Measurements from ENCODE around the gene EPB41L5.

EPB41L5 gene

GRCh38 chr2:120162716-120163115 is 149.8 kb downstream of the EPB41L5 start:
- no peak overlapping the region for H3K4me3 ChIP-seq (ENCODE audit: low read depth, low read length, poor library complexity, severe bottlenecking)
- no peaks in the 10 kb centered on the region for H3K79me2 ChIP-seq (ENCODE audit: insufficient read depth, low read length)
- H3K27ac ChIP-seq (ENCODE audit: low read depth, low read length, poor library complexity, severe bottlenecking) = no peak overlapping the region
- no peaks in the 10 kb centered on the region for H3K36me3 ChIP-seq (ENCODE audit: insufficient read depth, low read length)
- no peak overlapping the region for H3K9ac ChIP-seq (ENCODE audit: low read length)
- H3K4me2 ChIP-seq (ENCODE audit: low read length) = no peak overlapping the region
- TF ChIP-seq EZH2 (IDR thresholded peaks at IDR 0.05; ENCODE audit: borderline replicate concordance, low read length) = no peak
- TF ChIP-seq CTCF (IDR thresholded peaks at IDR 0.05; ENCODE audit: low read length) = no peak
- H2AFZ ChIP-seq (ENCODE audit: low read length) = no peak overlapping the region
- H4K20me1 ChIP-seq (ENCODE audit: insufficient read depth, low read length) = no peaks in the 10 kb centered on the region
- no peaks in the 10 kb centered on the region for H3K4me1 ChIP-seq (ENCODE audit: insufficient read depth, low read length, severe bottlenecking)
- H3F3A ChIP-seq (ENCODE audit: insufficient read depth, low read length) = no peaks in the 10 kb centered on the region
- no peaks in the 10 kb centered on the region for H3K9me2 ChIP-seq (ENCODE audit: low read depth, low read length)
- H3K9me3 ChIP-seq (ENCODE audit: low read length) = no peaks in the 10 kb centered on the region
- no peaks in the 10 kb centered on the region for H3K27me3 ChIP-seq (ENCODE audit: insufficient read depth, low read length)

- Histone ChIP-seq H3K36me3 (ENCODE audit: insufficient read depth, low read length) (peaks cover 16% of the 10 kb centered on the region), H3K4me2 (ENCODE audit: low read length) (no peak overlapping the region), H3K9ac (ENCODE audit: low read length) (no peak overlapping the region), H3K27me3 (ENCODE audit: insufficient read depth, low read length) (no peaks in the 10 kb centered on the region), H3K27ac (ENCODE audit: low read depth, low read length, poor library complexity, severe bottlenecking) (no peak overlapping the region), H3K79me2 (ENCODE audit: insufficient read depth, low read length) (no peaks in the 10 kb centered on the region), H3K4me3 (ENCODE audit: low read depth, low read length, poor library complexity, severe bottlenecking) (no peak overlapping the region), H3K9me2 (ENCODE audit: low read depth, low read length) (no peaks in the 10 kb centered on the region), H3F3A (ENCODE audit: insufficient read depth, low read length) (no peaks in the 10 kb centered on the region), H2AFZ (ENCODE audit: low read length) (no peak overlapping the region), H4K20me1 (ENCODE audit: insufficient read depth, low read length) (no peaks in the 10 kb centered on the region), H3K9me3 (ENCODE audit: low read length) (no peaks in the 10 kb centered on the region), H3K4me1 (ENCODE audit: insufficient read depth, low read length, severe bottlenecking) (no peaks in the 10 kb centered on the region)
- TF ChIP-seq EZH2 (IDR thresholded peaks at IDR 0.05; ENCODE audit: borderline replicate concordance, low read length) (no peak), CTCF (IDR thresholded peaks at IDR 0.05; ENCODE audit: low read length) (no peak)
These were observed 154.4 kb downstream of the EPB41L5 start for GRCh38 chr2:120167272-120167671.

- Histone ChIP-seq H3K36me3 (ENCODE audit: insufficient read depth, low read length) (peaks cover 16% of the 10 kb centered on the region), H3K27ac (ENCODE audit: low read depth, low read length, poor library complexity, severe bottlenecking) (no peak overlapping the region), H3K9me3 (ENCODE audit: low read length) (no peaks in the 10 kb centered on the region), H3K4me3 (ENCODE audit: low read depth, low read length, poor library complexity, severe bottlenecking) (no peak overlapping the region), H3K4me1 (ENCODE audit: insufficient read depth, low read length, severe bottlenecking) (no peaks in the 10 kb centered on the region), H2AFZ (ENCODE audit: low read length) (no peak overlapping the region), H3K9ac (ENCODE audit: low read length) (no peak overlapping the region), H4K20me1 (ENCODE audit: insufficient read depth, low read length) (no peaks in the 10 kb centered on the region), H3K4me2 (ENCODE audit: low read length) (no peak overlapping the region), H3K9me2 (ENCODE audit: low read depth, low read length) (no peaks in the 10 kb centered on the region), H3F3A (ENCODE audit: insufficient read depth, low read length) (no peaks in the 10 kb centered on the region), H3K79me2 (ENCODE audit: insufficient read depth, low read length) (no peaks in the 10 kb centered on the region), H3K27me3 (ENCODE audit: insufficient read depth, low read length) (no peaks in the 10 kb centered on the region)
- TF ChIP-seq CTCF (IDR thresholded peaks at IDR 0.05; ENCODE audit: low read length) (no peak), EZH2 (IDR thresholded peaks at IDR 0.05; ENCODE audit: borderline replicate concordance, low read length) (no peak)
These were observed 156.1 kb downstream of the EPB41L5 start for GRCh38 chr2:120169020-120169419.
